GM12878 (cell line): ENCODE data around the gene INHBA. TPM values are rescaled to one million over a fixed set of nuclear protein-coding genes. Genes with fewer than 3 reads are reported as not detected.

Experiments used
- BCL11A ChIP-seq: IDR thresholded peaks from 2 replicates; pipeline ENCODE4 v1.6.1; 2011; ENCODE audit warnings: low read depth, low read length
- CUX1 ChIP-seq: IDR thresholded peaks from 2 replicates; pipeline ENCODE4 v1.6.1; 2012; ENCODE audit warnings: improper control_type of control experiment, low read depth, low read length; ENCODE audit not compliant: insufficient replicate concordance
- FOXM1 ChIP-seq: IDR thresholded peaks from 2 replicates; pipeline ENCODE4 v1.6.1; 2012; ENCODE audit warnings: low read depth, mild to moderate bottlenecking, inconsistent platforms, low read length, moderate library complexity
- HDAC6 ChIP-seq: fragments of 200-600 bp; sonication (generic); IDR thresholded peaks from one replicate; pipeline ENCODE4 v1.8.0; 2017; ENCODE audit warnings: antibody characterized with exemption; ENCODE audit not compliant: unreplicated experiment
- HDGF ChIP-seq: fragments of 450-650 bp; IDR thresholded peaks from 2 replicates; pipeline ENCODE4 v1.6.1; 2016; ENCODE audit warnings: antibody characterized with exemption
- KDM1A ChIP-seq: fragments of 200-600 bp; sonication (generic); IDR thresholded peaks from 2 replicates; pipeline ENCODE4 v1.6.1; 2016; ENCODE audit warnings: borderline replicate concordance
- MTA3 ChIP-seq: IDR thresholded peaks from 2 replicates; pipeline ENCODE4 v1.6.1; 2012; ENCODE audit warnings: low read length, inconsistent platforms, borderline replicate concordance
- NFIC ChIP-seq: IDR thresholded peaks from 2 replicates; pipeline ENCODE4 v1.6.1; 2012; ENCODE audit warnings: low read depth, mild to moderate bottlenecking, inconsistent platforms, low read length, moderate library complexity
- NR2F1 ChIP-seq: fragments of 450-650 bp; conservative IDR thresholded peaks from 2 replicates; pipeline ENCODE4 v1.6.1; 2017; ENCODE audit warnings: mild to moderate bottlenecking
- PAX8 ChIP-seq: fragments of 450-650 bp; IDR thresholded peaks from 2 replicates; pipeline ENCODE4 v1.6.1; 2017; ENCODE audit warnings: mild to moderate bottlenecking, moderate library complexity
- RELB ChIP-seq: fragments of 450-650 bp; IDR thresholded peaks from 2 replicates; pipeline ENCODE4 v1.6.1; 2017; ENCODE audit warnings: low read depth, mild to moderate bottlenecking, moderate library complexity
- SRF ChIP-seq, 2 experiments: IDR thresholded peaks; 2 replicates each; pipeline ENCODE4 v1.6.1; 2011; ENCODE audit warnings: low read depth in 2 of 2, low read length in 2 of 2, mild to moderate bottlenecking in 1 of 2, moderate library complexity in 1 of 2
- SUZ12 ChIP-seq: fragments of 200-600 bp; sonication (generic); IDR thresholded peaks from one replicate; pipeline ENCODE4 v1.6.1; 2018; ENCODE audit warnings: antibody characterized with exemption, mild to moderate bottlenecking; ENCODE audit not compliant: unreplicated experiment
- WRNIP1 ChIP-seq: IDR thresholded peaks from 2 replicates; pipeline ENCODE4 v1.6.1; 2011; ENCODE audit warnings: low read depth, low read length, improper control_type of control experiment, borderline replicate concordance
- polyA plus RNA-seq, 11 experiments: library from polyadenylated mRNA; depleted of rRNA in 4 of 11; unstranded in 6 of 11; stranded (reverse) in 5 of 11; fragments of >200 nt; fragmentation: Nextera tagmentation in 4 of 11; fragmentation: Illumina TruSeq in 1 of 11; extraction: Ambion mirVana in 4 of 11; extraction: Trizol in 1 of 11; gene quantifications; 1 replicate in 1 of 11; 2 replicates in 10 of 11; pipeline versions ENCODE4 v1.2.1 to v1.2.3, GENCODE V29; 2011 to 2016; ENCODE audit warnings: inconsistent platforms in 2 of 11, missing spikeins in 2 of 11, low read depth in 1 of 11
- total RNA-seq, 4 experiments: library from RNA; depleted of rRNA in 3 of 4; stranded (reverse); fragments of >200 nt in 3 of 4; fragmentation: Illumina TruSeq in 1 of 4; extraction: Trizol in 1 of 4; gene quantifications; 2 replicates each; pipeline versions ENCODE4 v1.2.1 to v1.2.3, GENCODE V29; 2013 to 2021
- TF ChIP-seq, protein P1 (sequence below): fragments of 450-650 bp; IDR thresholded peaks from 2 replicates; pipeline ENCODE4 v1.6.1; 2017; ENCODE audit warnings: borderline replicate concordance
- TF ChIP-seq, protein P2 (sequence below): fragments of 450-650 bp; IDR thresholded peaks from 2 replicates; pipeline ENCODE4 v1.6.1; 2014; ENCODE audit warnings: mild to moderate bottlenecking
- TF ChIP-seq, protein P3 (sequence below): IDR thresholded peaks from 2 replicates; pipeline ENCODE4 v1.6.1; 2012; ENCODE audit warnings: low read depth, low read length, improper control_type of control experiment

Gene INHBA
- total and polyA plus RNA-seq, 10 of the 15 experiments (the other 5 are each of a cell fraction or from before 2014, with no cell fraction given), result 0.04 to 0.05 (median 0.05) TPM; not detected in 6

DNA sequence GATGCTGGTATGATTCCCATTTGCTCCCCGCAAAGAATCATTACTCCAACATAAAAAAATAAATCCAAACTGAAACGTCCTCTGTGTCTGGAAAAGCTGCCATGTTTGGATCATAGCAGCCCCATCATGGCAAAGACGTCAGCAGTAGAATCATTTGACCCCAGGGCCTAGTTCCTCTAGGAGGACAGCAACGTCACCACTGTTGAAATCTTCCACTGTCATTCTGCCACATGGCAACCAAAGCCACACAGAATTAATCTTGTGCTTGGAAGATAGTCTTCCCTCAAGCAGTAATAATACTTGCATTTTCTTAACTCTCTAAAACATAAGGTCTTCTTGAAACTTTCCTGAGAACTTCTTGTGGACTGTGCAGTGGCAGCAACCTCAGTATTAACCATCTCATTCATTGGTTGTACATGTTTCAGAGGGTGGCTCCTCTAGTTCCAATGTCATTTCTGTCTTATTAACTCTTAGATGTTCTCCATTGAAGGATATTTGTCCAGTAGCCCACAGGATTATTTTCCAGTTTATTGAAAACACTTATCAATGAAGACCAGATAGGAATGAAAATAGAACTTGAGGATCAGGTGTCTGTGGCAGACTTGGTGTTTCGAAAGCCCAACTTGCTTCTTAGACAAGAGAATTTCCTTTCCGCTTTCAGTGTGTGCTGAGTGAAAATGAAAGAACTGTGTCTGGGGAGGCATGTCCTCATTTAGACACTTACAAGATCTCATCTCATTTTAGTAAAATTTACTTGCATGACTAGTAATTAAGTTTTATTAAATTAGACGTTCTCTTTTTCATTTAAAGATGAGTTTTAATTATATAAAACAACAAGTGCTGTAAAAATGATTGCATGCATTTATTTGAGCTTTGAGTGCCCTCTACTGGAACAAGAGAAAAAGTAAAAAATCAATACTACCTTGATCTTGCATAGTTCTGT, 28.9 kb upstream of the INHBA start (continued):
- no peak for TF ChIP-seq WRNIP1
- TF ChIP-seq, protein P1, sequence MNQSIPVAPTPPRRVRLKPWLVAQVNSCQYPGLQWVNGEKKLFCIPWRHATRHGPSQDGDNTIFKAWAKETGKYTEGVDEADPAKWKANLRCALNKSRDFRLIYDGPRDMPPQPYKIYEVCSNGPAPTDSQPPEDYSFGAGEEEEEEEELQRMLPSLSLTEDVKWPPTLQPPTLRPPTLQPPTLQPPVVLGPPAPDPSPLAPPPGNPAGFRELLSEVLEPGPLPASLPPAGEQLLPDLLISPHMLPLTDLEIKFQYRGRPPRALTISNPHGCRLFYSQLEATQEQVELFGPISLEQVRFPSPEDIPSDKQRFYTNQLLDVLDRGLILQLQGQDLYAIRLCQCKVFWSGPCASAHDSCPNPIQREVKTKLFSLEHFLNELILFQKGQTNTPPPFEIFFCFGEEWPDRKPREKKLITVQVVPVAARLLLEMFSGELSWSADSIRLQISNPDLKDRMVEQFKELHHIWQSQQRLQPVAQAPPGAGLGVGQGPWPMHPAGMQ, result no peak
- peak; percentile 79 for TF ChIP-seq NFIC
- no peak for TF ChIP-seq MTA3
- TF ChIP-seq HDGF, result no peak
- TF ChIP-seq SRF (IDR thresholded peaks at IDR 0.05; ENCODE audit: low read depth in 2 of 2, low read length in 2 of 2), result no peak
- TF ChIP-seq BCL11A, result peak; percentile 72; the same call in 1 of the 2 replicates
- no peak for TF ChIP-seq CUX1
- TF ChIP-seq, protein P2, sequence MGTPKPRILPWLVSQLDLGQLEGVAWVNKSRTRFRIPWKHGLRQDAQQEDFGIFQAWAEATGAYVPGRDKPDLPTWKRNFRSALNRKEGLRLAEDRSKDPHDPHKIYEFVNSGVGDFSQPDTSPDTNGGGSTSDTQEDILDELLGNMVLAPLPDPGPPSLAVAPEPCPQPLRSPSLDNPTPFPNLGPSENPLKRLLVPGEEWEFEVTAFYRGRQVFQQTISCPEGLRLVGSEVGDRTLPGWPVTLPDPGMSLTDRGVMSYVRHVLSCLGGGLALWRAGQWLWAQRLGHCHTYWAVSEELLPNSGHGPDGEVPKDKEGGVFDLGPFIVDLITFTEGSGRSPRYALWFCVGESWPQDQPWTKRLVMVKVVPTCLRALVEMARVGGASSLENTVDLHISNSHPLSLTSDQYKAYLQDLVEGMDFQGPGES, result no peak
- TF ChIP-seq KDM1A, result no peak
- TF ChIP-seq NR2F1, result peak; percentile 60; the same call in 1 of the 2 replicates
- TF ChIP-seq SUZ12, result no peak
- TF ChIP-seq HDAC6, result no peak
- TF ChIP-seq FOXM1, result 0 out of 2 replicates have a peak, but pooled peaks have one; percentile 29
- TF ChIP-seq RELB, result peak; percentile 47; the same call in 1 of the 2 replicates
- TF ChIP-seq, protein P3, sequence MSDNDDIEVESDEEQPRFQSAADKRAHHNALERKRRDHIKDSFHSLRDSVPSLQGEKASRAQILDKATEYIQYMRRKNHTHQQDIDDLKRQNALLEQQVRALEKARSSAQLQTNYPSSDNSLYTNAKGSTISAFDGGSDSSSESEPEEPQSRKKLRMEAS, result no peak
- no peak for TF ChIP-seq PAX8
